K562 treated with DMSO at 1 percent for 48 hours (cell line): ENCODE data around the gene CENPVL2. TPM values are rescaled to one million over a fixed set of nuclear protein-coding genes. Genes with fewer than 3 reads are reported as not detected.

ENCODE experiments used
- total RNA-seq: library from RNA; unstranded; fragments of 300-600 nt; gene quantifications from 2 replicates; pipeline ENCODE4 v1.2.3, GENCODE V29; 2022; ENCODE audit warnings: low replicate concordance; ENCODE audit errors: extremely low read depth

CENPVL2 gene
- total RNA-seq = not detected in 2 replicates

DNA sequence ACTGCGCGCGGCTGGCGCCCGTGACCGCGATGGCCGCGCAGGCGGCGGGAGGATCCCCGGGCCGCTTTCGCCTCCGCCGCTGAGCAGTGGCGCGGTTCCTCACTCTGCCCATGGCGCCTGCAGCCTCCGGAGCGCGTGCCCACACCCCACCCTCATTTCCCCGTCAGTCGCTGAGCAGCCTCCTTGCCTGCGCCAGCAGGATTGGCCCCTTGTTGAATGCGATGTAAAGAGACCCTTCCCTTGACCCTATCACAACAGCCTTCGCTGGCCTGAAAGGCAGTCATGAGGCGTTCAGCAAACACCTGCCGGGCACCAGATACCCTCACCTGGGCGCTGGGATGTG lies at the start of gene CENPVL2:
CENPVL2 (minus strand) TSS at position 112 of the 343 bp plus-strand sequence; CDS start at position 112, 0 bp downstream.

GRCh38 chrX:51710277-51711164 lies 27.9 kb upstream of the CENPVL2 start, which contains the start of gene CENPVL1:
Gene CENPVL1 (plus strand): TSS chrX:51710512. CDS start chrX:51710512, 0 bp downstream.

Other genes starting within 250 kb of the CENPVL2 start
- gene NUDT11, start 186.2 kb downstream of the CENPVL2 start, total RNA-seq = not detected in 2 replicates
- gene CENPVL3, start 63.9 kb downstream of the CENPVL2 start, total RNA-seq = not detected in 2 replicates
- gene CENPVL1, start 27.7 kb upstream of the CENPVL2 start, total RNA-seq = not detected in 2 replicates
- not detected in 2 replicates for gene GSPT2, start 60.6 kb upstream of the CENPVL2 start, total RNA-seq
- not detected in 2 replicates for gene MAGED1, start 210.8 kb upstream of the CENPVL2 start, total RNA-seq